NCI-H2107 treated with DMSO at 0.1 percent for 48 hours (cell line): ENCODE results near the gene CSPG5.

Source experiments
- DNase-seq: peaks from one replicate; lab custom pipeline; 2025; ENCODE audit not compliant: unreplicated experiment; lab: John Stamatoyannopoulos, UW

The CSPG5 gene

DNA sequence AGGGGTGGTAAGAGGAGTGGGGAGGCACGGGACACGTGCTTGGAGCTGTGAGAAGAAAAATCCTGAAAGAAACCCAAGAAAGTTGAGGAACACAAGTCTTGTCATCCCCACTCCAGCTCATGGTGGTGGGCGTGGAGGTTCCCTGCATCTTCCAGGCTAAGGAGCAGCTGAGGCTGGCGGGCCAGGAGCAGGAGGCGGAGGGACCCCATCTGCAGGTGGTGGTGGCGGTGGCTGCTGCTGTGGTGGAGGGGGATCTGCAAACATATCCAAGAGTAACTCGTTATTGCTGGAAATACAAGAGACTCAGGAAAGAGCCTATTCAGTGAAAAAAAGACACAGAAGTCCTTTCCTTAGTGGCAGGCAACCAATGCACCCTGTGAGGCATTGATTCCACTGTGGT is 9.4 kb upstream of the CSPG5 start:
- no peak for DNase-seq

DNA sequence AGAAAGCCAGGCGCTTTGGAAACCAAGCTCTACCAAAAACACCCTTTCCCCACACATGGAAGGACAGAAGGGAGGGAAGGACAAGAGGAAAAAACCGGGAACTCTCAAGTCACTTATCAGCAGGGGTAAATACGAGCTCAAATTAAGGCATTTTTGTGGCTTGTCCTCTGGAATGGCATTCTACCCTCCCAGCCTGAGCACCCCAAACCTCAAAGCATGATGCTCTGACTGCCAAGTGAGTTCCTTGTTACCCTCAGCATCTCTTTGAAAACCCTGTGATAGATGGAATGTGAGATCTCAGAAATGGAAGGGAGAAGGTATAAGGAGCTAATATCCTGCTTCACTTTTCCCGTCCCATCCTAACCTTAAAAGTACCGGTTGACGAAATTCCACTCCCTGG is 8.1 kb upstream of the CSPG5 start:
- DNase-seq: no peak

DNA sequence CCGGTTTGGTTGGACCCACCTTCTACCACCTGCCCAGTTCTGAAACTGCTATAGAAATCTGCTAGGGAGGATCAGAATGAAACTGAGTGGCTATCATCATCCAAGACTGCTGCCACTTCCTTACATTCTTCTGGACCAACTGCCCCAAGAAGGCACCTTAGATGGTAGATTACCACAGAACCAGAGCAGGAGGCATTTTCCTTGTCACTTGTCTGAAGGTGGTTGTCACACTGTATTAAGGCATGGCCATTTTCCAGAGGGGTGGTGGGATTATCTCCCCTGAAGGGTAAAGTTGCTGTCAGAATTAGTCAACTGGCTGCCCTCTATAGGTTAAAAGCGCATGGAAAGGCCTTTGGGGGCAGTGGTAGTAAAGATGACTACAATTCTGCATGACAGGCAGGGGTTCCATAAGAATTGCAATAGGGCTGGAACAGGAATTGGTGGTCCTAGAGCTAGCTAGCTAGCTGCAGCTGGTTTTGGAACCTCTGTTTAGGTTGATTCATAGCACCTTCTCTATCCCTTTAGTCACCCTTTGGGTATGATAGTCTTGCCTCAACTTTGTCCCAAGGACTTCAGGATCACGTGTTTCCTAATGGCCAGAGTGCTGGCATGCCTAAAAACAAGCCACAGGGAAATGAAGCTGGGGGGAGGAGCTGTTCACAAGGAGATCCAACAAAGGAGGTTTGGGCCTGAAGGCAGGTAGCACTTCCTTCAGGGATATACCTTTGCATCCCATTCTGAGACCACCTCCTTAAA is 4.8 kb upstream of the CSPG5 start:
- DNase-seq: no peak

DNA sequence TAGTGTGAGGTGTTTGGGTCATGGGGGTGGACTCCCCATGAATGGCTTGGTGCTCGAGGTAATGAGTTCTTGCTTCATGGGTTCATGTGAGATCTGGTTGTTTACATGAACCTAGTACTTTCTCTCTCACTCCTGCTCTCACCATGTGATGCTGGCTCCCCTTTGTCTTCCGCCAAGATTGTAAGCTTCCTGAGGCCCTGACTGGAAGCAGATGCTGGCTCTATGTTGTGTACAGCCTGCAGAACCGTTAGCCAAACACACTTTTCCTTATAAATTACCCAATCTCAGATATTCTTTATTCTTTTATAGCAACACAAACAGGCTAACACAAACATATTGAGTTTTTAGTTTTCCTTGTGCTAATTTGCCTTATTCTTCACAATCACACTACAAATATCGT is 3.2 kb upstream of the CSPG5 start:
- no peak for DNase-seq

DNA sequence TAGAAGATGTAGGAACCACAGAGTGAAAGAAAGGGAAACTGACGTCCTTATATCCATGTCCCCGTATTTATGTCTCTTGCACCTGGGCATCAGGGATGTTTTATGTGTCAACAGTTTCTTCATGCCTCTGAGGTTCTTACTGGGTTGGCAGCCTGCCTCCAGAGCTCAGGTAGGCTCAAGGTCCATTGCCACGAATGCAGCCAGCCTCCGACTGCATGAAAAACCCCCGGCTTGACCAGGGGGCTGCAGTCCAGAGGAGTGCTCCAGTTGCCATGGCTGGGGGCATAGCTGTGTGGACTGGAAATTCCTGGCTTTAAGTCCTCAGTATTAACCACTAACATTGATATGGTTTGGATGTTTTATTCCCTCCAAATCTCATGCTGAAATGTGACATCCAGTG is 2.8 kb upstream of the CSPG5 start:
- no peak for DNase-seq

DNA sequence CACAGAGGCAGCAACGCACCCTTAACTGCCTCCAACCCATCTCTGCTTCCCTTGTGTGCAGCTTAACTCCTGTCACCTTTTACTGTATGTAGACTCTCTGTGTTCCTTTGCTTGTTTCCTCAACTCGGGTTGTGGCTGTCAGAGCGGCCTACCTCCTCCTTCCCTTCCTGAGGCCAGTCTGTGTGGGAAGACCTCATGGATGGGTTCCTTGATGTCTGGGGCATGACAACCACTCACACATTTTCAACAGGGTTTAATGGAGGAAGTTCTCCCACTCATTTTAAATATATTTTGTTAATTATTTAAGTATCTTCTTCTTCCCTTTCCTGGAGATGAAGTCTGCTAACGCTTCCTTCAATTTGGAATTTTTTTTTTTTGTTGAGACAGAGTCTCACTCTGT is 1.8 kb upstream of the CSPG5 start:
- DNase-seq: no peak

DNA sequence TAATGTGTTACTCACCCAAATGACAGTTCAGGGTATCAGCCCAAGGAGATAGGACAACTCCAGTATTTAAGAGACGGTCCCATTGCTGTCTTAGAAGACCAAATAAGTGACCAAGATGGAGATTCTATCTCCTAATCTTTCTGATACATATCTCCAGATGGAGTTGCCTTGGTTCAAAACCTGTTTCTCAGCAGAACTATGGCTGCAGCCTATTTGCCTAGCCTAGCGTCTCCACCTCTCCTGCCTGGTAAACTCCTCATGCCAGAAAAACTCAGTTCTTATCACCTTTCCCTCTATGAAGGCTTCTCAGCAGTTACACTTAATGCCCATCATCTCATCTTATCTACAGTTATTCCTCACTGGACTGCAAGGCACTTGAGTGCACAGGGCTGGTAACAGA is 1.2 kb upstream of the CSPG5 start:
- DNase-seq: no peak

DNA sequence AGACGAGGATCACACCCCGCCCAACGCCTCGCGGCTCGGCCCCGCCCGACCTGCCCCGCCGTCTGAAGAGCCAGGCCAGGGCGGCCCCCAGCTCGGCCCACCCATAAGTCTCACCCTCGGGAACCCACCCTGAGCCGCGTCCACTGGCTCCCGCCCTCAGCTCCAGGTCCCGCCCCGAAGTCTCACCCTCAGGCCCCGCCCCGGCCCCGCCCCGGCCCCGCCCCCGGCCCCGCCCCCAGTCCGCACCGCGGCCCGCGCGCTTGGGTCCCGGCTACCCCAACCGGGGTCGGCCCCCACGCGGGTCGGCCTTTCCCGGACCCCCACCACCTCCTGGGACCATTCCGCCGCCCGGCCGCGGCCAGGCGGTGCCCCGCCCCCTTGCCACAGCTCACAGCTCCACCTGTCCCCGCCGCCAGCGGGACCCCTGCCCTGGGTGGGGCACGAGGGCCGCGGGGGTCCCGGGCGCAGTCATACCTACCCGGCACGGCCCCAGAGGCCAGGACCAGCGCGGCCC is 489 bp downstream of the CSPG5 start:
- no peak for DNase-seq

DNA sequence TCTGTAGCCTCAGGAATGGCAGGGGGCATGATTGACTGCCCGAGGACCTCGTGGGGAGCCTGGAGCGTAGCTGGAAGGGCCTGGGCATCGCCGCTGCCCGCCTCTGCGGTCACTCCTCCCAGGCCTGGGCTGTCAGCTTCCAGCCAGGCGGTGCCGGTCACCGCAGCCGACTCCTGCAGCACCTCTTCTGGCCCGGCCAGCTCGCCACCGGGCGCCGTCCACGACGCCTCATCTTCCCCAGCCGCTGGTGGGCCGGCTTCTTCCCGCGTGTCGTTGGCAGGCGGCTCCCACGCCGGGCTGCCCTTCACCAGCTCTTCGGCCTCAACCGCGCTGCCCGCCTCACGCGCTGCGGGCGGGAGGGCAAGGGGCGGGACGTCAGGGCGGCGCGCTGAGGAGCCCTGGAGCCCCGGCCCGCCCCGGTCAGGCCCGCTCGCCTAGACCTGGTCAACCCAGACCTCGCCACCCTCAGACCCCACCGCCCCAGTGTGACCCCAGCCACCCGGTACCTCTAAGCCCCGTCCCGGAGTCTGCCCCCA is 1.0 kb downstream of the CSPG5 start:
- no peak for DNase-seq

DNA sequence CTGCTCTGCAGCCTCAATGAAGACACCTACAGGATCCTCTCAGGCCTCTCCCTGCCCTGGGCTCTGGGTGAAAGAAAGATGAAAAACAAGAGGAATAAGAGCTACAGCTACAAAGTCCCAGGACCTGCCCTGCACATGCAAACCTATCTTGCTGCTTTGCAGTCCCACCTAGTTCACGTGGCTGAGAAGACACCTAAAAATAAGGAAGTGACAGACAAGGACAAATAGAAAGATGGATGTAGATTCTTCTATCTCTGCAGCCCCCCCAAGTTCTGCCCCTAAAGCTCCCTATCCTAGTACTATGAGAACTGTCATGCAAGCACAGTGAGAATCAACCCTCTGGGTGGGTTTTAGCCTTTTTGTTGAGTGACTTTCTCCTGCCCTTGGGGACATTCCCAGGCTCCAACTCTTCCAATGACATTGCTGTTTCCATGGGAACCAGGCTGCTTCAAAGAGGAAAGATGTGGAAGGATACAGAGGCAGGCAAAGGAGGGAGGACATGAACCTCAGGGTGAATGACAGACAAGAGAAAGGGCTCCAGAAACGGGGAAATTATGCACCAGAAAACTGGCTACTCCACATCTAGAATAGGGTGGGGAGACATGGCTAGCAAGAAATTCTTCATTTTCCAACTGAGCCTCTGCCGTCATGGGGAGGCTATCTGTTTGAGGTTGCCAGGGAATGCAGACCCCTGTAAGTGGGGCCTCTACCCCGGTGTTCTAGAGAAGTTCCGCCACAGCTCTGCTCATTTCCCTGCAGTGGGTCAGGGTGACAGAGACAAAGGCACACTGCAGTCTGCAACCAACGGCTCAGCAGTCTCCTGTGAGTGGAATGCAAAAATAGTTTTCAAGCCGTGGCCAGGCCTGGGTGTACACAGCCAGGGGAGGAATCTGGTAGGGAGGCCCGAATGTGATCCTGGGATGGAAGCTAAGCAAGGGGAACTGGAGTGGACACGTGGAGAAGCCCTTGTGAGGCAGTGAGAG is 5.2 kb downstream of the CSPG5 start:
- no peak for DNase-seq

DNA sequence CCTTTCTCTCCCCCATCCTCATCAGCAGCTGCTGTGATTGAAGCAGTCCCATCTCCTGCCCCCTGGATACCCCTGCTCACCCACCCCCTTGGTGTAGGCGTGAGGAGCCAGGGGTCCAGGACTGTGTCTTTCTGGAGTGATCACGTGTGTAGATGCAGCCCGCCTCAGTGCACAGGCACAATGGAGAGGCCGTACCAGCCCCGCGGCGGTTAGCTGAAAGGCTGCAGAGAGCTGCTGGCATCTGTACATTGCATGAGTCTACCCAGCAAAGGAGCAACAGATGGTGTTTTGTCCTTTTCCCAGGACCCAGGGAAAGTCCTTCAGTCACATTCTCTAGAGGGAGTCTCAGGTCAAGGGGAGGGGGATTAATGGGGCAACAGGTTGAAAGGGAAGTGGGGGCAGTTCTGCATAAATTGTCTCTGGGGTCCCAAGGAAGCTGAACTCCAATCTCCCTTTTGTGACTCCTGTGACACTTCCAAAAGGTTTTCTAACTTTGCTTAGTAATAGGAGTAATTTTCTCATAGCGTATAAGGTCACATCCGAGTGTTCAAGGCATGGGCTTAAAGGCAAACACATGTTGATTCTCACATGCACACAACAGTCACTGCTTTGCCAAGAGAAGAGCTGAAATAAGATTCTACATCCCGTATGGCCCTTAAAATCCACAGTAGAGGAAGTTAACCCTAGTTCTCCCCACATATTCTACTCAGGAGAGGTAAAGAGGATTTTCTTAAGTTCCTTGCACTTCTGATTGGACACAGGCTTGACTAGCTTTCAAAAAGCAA is 7.1 kb downstream of the CSPG5 start:
- DNase-seq: peak; percentile 27

DNA sequence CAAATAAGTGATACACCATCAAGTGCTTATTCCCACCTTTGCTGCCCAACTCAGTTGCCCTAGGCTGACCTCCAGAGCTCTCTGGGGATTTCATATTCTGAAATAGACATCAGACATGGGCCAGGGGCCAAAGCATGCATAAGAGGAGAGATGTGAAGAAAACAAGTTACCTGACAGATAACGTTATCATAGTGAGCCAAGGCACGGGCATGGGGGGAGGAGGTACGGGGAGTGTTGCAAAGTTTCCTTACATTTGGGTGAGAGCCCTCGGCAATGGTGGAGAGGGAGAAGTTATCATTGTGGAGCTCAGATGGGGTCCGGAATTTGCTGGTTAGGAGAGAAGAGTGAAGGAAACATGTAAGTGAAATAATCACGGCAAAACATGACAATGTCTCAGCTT is 9.8 kb downstream of the CSPG5 start:
- DNase-seq: no peak

DNA sequence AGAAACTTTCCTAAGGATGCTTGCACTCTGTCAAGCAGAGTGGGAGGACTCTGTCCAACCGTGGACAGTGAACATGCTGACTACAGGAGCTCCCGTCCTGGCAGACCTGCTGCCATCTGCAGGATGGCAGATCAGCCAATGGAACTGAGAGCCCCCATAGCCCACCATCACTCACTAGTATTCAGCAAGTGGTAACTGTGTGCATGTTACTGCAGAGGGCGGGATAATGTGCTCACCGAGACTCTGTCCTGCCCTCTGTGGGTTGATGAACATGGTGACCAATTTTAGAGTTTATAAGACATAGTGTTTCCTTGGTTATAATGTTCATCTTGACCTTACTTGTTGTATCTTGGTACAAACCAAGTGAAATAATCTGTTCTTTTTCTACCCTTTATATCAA is 11.5 kb downstream of the CSPG5 start:
- DNase-seq: no peak

DNA sequence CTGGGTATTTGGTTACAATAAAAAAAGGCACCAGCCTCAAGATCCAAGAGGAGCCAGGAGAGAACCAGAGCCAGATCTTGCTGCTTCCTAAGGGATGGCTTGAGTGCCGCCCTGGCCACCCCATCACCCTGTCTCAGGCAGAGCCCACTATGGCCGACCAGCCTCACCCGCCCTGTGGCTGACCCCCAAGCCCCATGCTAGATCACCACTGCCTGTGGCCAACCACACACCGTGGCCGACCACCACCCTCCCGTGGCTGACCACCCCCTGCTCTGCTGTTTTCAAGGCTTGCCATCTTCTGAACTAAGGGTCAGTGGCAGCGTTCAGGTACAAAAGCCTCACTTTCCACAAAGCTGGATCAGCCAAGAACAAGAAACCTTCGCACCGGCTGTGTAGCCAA is 12.0 kb downstream of the CSPG5 start:
- no peak for DNase-seq

DNA sequence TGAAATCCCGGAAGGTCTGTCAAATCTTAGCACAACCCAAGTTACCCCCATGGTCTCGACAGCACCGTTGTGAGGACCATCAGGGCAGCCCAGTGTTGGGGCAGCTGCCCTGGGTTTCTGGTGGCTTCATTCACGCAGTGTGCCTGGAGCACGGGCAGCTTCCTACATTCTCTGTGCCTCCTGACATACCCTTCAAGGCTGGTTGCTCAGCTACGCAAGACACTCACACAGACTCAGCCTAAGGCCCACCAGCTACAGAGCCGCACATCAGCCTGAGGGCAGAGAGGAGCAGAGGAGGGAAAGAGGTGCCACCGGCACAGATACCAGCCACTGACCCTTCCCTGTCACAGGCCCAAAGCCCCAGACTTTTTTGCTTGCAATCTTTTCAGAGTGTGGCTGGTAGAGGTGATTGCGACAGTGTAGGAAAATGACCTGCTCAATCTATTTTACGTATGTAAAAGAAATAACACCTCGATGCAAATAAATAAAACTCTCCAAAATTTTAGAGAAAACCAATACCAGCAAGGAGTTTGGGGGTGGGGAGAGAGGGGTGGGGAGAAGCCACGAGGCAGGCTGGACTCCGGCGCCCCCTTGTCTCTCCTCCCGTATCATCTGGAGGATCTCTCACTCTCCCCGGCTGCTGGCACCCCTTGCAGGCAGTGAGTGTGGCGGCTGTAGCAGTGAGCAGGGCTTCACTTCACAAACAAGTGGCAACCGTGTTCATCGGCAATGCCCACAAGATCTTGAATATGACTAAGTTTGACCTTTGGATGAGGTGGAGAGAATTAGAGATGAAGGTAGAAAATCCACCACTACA is 12.7 kb downstream of the CSPG5 start:
- DNase-seq: no peak

DNA sequence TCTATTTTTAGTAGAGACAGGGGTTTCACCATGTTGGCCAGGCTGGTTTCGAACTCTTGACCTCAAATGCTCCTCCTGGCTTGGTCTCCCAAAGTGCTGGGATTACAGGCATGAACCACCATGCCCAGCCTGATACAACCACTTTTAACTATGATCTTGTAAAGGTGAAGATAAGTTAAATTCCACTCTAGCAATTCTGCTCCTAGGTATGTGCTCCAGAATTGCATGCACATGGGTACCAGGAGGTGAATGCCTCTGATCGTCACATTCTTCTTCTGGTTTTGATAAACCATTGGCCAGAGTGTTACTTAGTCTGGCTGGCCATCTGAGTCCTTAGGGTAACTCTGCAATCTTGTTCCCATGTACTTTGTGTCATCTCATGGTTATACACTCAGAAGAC is 22.3 kb downstream of the CSPG5 start:
- DNase-seq: no peak

DNA sequence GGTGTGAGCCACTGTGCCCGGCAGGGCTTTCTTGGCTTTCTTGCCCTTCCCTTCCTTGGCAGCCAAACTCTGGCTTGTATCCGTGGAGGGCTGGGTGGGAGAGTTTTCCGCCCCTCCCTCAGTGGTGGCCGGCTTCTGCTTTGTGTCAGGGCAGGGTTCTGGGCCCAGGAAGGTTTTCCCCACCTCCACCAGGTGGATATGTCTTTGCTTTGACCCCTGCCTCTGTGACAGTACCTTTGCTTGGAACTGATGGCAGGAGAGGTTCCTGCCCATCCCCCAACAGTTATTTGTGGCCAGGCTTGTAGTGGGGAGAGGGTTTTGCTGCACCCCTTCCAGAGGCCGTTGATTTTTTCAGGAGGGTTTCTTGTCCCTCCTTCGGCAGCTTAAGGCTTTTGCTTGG is 24.3 kb downstream of the CSPG5 start:
- DNase-seq: no peak

DNA sequence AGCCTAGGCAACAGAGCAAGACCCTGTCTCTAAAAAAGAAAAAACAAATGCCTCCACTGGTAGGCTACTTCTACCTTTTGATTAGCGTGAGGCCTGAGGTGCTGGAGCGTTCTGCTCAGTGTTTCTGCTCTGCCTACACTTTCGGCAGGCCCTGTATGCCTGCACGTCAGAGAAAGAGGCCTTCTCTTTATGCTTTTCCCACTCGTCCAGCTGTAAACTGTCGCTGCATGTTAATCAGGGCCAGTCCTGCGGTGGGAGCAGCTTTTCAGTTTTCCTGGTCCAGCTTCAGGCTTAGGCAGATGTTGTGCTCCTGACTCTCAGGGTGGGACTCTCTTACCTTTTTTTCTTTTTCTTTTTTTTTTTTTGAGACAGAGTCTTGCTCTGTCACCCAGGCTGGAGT is 25.3 kb downstream of the CSPG5 start:
- no peak for DNase-seq

DNA sequence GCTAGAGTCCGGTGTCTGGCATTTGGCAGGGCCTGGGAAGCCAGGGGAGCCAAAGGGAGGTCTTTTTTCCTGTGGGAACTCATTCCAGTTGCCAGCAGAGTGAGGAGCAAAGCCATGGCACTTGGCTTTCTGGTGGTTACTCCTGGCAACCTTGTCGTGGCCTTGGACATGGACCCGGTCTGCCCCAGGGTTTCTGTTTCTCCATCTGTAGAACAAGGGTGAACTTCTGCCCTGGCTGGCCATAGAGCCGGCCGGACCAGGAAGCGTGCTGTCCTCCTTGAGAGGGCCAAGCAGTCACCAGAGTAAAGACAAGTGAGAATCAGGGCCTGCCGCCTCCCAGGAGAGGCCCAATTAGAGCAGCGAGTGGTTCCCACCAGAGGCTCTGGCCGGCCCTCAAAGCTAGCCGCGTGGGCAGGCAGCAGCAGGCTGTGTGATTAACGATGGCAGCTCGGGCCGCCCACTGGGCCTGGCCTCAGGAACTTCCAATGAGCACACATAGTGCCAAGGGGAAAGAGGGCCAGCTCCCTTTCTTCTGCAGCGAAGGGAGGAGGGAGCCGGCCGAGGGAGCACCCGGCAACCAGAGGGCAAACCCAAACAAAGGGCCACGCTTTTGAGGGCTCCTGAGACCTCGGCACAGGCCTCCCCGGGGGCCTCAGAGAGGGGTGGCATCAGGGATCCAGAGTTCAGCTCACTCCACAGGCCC is 36.0 kb downstream of the CSPG5 start:
- no peak for DNase-seq
